Measurements from ENCODE around the gene MTFP1.
"Not testable (repeated sequence)": the region's sequence is repeated elsewhere in the genome, so short reads cannot be mapped to it uniquely, and the experiment has no call there.

MTFP1 gene

GRCh38 chr22:30444632-30445437 lies 19.3 kb downstream of the MTFP1 start:
- no peak overlapping the region for H3K27ac ChIP-seq (ENCODE audit: low read length)
- H4K20me1 ChIP-seq (ENCODE audit: insufficient read depth, low read length) = no peaks in the 10 kb centered on the region
- no peaks in the 10 kb centered on the region for H3K9me3 ChIP-seq (replicated peaks; ENCODE audit: insufficient read depth, low read length)
- 0 out of 2 replicates have a peak overlapping the region, but pooled peaks have one; percentile 8 for H3K4me2 ChIP-seq (ENCODE audit: low read depth, low read length)
- no peaks in the 10 kb centered on the region for H3K79me2 ChIP-seq (ENCODE audit: low read length)
- no peaks in the 10 kb centered on the region for H3K36me3 ChIP-seq (replicated peaks; ENCODE audit: insufficient read depth, low read length)
- H3K4me3 ChIP-seq (ENCODE audit: low read length) = no peak overlapping the region
- DNase-seq = peak; percentile 53
- H3K27me3 ChIP-seq (replicated peaks; ENCODE audit: insufficient read depth, low read length) = peaks cover 87% of the 10 kb centered on the region
- TF ChIP-seq EZH2phosphoT487 (IDR thresholded peaks at IDR 0.05; ENCODE audit: low read length) (no peak), CTCF (IDR thresholded peaks at IDR 0.05; ENCODE audit: low read length) (peak; percentile 85)
- H2AFZ ChIP-seq (ENCODE audit: low read length) = no peak overlapping the region
- H3F3A ChIP-seq (ENCODE audit: insufficient read depth, low read length) = no peaks in the 10 kb centered on the region; the same call in 1 of the 2 replicates
- H3K9ac ChIP-seq (ENCODE audit: low read length) = no peak overlapping the region
- peaks cover 10% of the 10 kb centered on the region for H3K4me1 ChIP-seq (ENCODE audit: low read length)
- no peaks in the 10 kb centered on the region for H3K9me2 ChIP-seq (replicated peaks; ENCODE audit: insufficient read depth, low read length)

GRCh38 chr22:30445438-30446145 lies 20.0 kb downstream of the MTFP1 start:
- Histone ChIP-seq H4K20me1 (ENCODE audit: insufficient read depth, low read length) (no peaks in the 10 kb centered on the region), H3K4me2 (ENCODE audit: low read depth, low read length) (0 out of 2 replicates have a peak overlapping the region, but pooled peaks have one; percentile 8), H2AFZ (ENCODE audit: low read length) (no peak overlapping the region), H3K4me1 (ENCODE audit: low read length) (peaks cover 10% of the 10 kb centered on the region), H3K36me3 (replicated peaks; ENCODE audit: insufficient read depth, low read length) (no peaks in the 10 kb centered on the region), H3F3A (ENCODE audit: insufficient read depth, low read length) (no peaks in the 10 kb centered on the region; the same call in 1 of the 2 replicates), H3K79me2 (ENCODE audit: low read length) (no peaks in the 10 kb centered on the region), H3K9ac (ENCODE audit: low read length) (no peak overlapping the region), H3K27me3 (replicated peaks; ENCODE audit: insufficient read depth, low read length) (peaks cover 87% of the 10 kb centered on the region), H3K9me3 (replicated peaks; ENCODE audit: insufficient read depth, low read length) (no peaks in the 10 kb centered on the region), H3K27ac (ENCODE audit: low read length) (no peak overlapping the region), H3K9me2 (replicated peaks; ENCODE audit: insufficient read depth, low read length) (no peaks in the 10 kb centered on the region), H3K4me3 (ENCODE audit: low read length) (no peak overlapping the region)
- TF ChIP-seq EZH2 (optimal IDR thresholded peaks at IDR 0.05; ENCODE audit: low read depth, low read length) (no peak), EZH2phosphoT487 (IDR thresholded peaks at IDR 0.05; ENCODE audit: low read length) (no peak)
- DNase-seq = no peak

DNA sequence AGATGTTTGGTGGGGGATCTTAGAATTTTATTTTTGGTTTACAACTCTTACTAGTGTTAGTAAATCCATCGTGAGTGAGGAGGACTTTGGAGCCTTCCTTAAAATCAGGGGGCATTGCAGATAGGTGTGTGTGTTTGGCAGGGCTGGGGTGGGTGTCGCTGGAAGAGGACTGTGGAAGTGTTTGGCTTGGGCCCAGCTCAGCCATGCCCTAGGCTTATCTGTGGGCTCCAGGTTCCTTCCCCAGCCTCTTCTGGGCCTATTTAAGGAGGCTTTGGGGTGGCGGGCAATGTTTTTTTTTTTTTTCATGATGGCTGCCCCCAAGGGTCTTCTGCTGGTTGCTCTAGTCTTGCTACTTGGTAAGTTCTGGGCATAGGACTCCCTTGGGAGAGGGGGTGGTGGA lies 22.1 kb downstream of the MTFP1 start:
- H3K9me3 ChIP-seq (replicated peaks; ENCODE audit: insufficient read depth, low read length) = no peaks in the 10 kb centered on the region
- no peaks in the 10 kb centered on the region for H3K4me1 ChIP-seq (ENCODE audit: low read length)
- TF ChIP-seq EZH2phosphoT487 (IDR thresholded peaks at IDR 0.05; ENCODE audit: low read length) = no peak
- no peak for TF ChIP-seq EZH2 (optimal IDR thresholded peaks at IDR 0.05; ENCODE audit: low read depth, low read length)
- no peak for TF ChIP-seq CTCF (IDR thresholded peaks at IDR 0.05; ENCODE audit: low read length)
- no peaks in the 10 kb centered on the region for H3K9me2 ChIP-seq (replicated peaks; ENCODE audit: insufficient read depth, low read length)
- peaks cover 90% of the 10 kb centered on the region for H3K27me3 ChIP-seq (replicated peaks; ENCODE audit: insufficient read depth, low read length)
- H2AFZ ChIP-seq (ENCODE audit: low read length) = no peak overlapping the region
- H3K4me3 ChIP-seq (ENCODE audit: low read length) = no peak overlapping the region
- no peak for DNase-seq
- H3K4me2 ChIP-seq (ENCODE audit: low read depth, low read length) = no peak overlapping the region
- no peak overlapping the region for H3K27ac ChIP-seq (ENCODE audit: low read length)
- no peaks in the 10 kb centered on the region; the same call in 1 of the 2 replicates for H3F3A ChIP-seq (ENCODE audit: insufficient read depth, low read length)
- H3K79me2 ChIP-seq (ENCODE audit: low read length) = no peaks in the 10 kb centered on the region
- no peaks in the 10 kb centered on the region for H4K20me1 ChIP-seq (ENCODE audit: insufficient read depth, low read length)
- H3K9ac ChIP-seq (ENCODE audit: low read length) = no peak overlapping the region
- no peaks in the 10 kb centered on the region for H3K36me3 ChIP-seq (replicated peaks; ENCODE audit: insufficient read depth, low read length)

- H3K27ac ChIP-seq (ENCODE audit: low read length); H3K36me3 ChIP-seq (replicated peaks; ENCODE audit: insufficient read depth, low read length); H3K9ac ChIP-seq (ENCODE audit: low read length): not testable (repeated sequence)
Observed at GRCh38 chr22:30451488-30451887, 25.9 kb downstream of the MTFP1 start.

More at GRCh38 chr22:30451488-30451887, 25.9 kb downstream of the MTFP1 start:
- H4K20me1 ChIP-seq (ENCODE audit: insufficient read depth, low read length); H3K9me2 ChIP-seq (replicated peaks; ENCODE audit: insufficient read depth, low read length); H3K4me2 ChIP-seq (ENCODE audit: low read depth, low read length); H3K79me2 ChIP-seq (ENCODE audit: low read length); DNase-seq; H2AFZ ChIP-seq (ENCODE audit: low read length); H3K9me3 ChIP-seq (replicated peaks; ENCODE audit: insufficient read depth, low read length); H3K4me3 ChIP-seq (ENCODE audit: low read length); H3F3A ChIP-seq (ENCODE audit: insufficient read depth, low read length); H3K4me1 ChIP-seq (ENCODE audit: low read length): not testable (repeated sequence)
- H3K27me3 ChIP-seq (replicated peaks; ENCODE audit: insufficient read depth, low read length) = peaks cover 82% of the 10 kb centered on the region

Data from MM.1S (cell line).